K562 (cell line): ENCODE measurements around the gene HEXIM2. TPM values are rescaled to one million over a fixed set of nuclear protein-coding genes. Genes with fewer than 3 reads are reported as not detected.

Experiments used
- CBX3 ChIP-seq, 2 experiments: IDR thresholded peaks; 1 replicate in 1 of 2; 2 replicates in 1 of 2; pipeline ENCODE4 v1.6.1; 2012; ENCODE audit warnings: inconsistent platforms in 2 of 2, low read length in 2 of 2, borderline replicate concordance in 1 of 2, control low read depth in 1 of 2
- CEBPG ChIP-seq, 3 experiments: fragments of 200-800 bp in 1 of 3; sonication (Bioruptor generic) in 1 of 3; sonication (generic) in 1 of 3; formaldehyde crosslinking in 1 of 3; IDR thresholded peaks in 2 of 3; conservative IDR thresholded peaks in 1 of 3; 2 replicates each; pipeline versions ENCODE4 v1.6.1 to v1.8.0; 2016 to 2022; ENCODE audit warnings: missing compliant biosample characterization in 2 of 3, missing genetic modification characterization in 2 of 3, mild to moderate bottlenecking in 1 of 3, missing genetic modification reagents in 1 of 3
- ETV5 ChIP-seq: sonication (generic); formaldehyde crosslinking; IDR thresholded peaks from 2 replicates; pipeline ENCODE4 v1.4.0; 2020; ENCODE audit warnings: low read depth, mild to moderate bottlenecking, missing genetic modification reagents
- NCOA1 ChIP-seq: fragments of 450-650 bp; IDR thresholded peaks from 2 replicates; pipeline ENCODE4 v1.6.1; 2016; ENCODE audit warnings: low read depth
- NR4A1 ChIP-seq, 2 experiments: fragments of 250-450 bp in 1 of 2; fragments of 450-650 bp in 1 of 2; sonication (Bioruptor Pico) in 1 of 2; IDR thresholded peaks; 2 replicates each; pipeline versions ENCODE4 v1.4.0 to v1.6.1; 2016 to 2020; ENCODE audit warnings: mild to moderate bottlenecking in 2 of 2, missing compliant biosample characterization in 1 of 2, missing genetic modification characterization in 1 of 2, moderate library complexity in 1 of 2
- PHB2 ChIP-seq: fragments of 450-650 bp; IDR thresholded peaks from 2 replicates; pipeline ENCODE4 v1.6.1; 2017; ENCODE audit warnings: low read depth
- ZNF77 ChIP-seq: fragments of 250-450 bp; sonication (Bioruptor Pico); IDR thresholded peaks from 2 replicates; pipeline ENCODE4 v1.5.0; 2020
- polyA plus RNA-seq, 8 experiments: library from polyadenylated mRNA; depleted of rRNA in 4 of 8; stranded (reverse) in 5 of 8; unstranded in 3 of 8; fragments of >200 nt; fragmentation: Nextera tagmentation in 2 of 8; fragmentation: Illumina TruSeq in 1 of 8; extraction: Ambion mirVana in 2 of 8; extraction: Trizol in 1 of 8; gene quantifications; 2 replicates each; pipeline versions ENCODE4 v1.2.1 to v1.2.3, GENCODE V29; 2011 to 2014; ENCODE audit warnings: inconsistent platforms in 1 of 8, missing spikeins in 1 of 8
- total RNA-seq, 7 experiments: library from RNA; depleted of rRNA in 6 of 7; stranded (reverse); fragments of >200 nt in 6 of 7; fragmentation: Illumina TruSeq in 2 of 7; extraction: Trizol in 2 of 7; gene quantifications; 2 replicates each; pipeline versions ENCODE4 v1.2.1 to v1.2.3, GENCODE V29; 2011 to 2021; ENCODE audit warnings: low replicate concordance in 1 of 7
- TF ChIP-seq, protein P1 (sequence below): fragments of 200-600 bp; sonication (generic); IDR thresholded peaks from one replicate; pipeline ENCODE4 v1.6.1; 2012; ENCODE audit warnings: mild to moderate bottlenecking, low read depth, low read length, inconsistent platforms
- TF ChIP-seq, protein P2 (sequence below): fragments of 450-650 bp; IDR thresholded peaks from 2 replicates; pipeline ENCODE4 v1.6.1; 2016; ENCODE audit warnings: missing biosample characterization, missing genetic modification characterization

The HEXIM2 gene
- total and polyA plus RNA-seq, 9 of the 15 experiments (the other 6 are each of a cell fraction or from before 2014, with no cell fraction given): 0.69 to 3.4 (median 1.1) TPM; not detected in 2

DNA sequence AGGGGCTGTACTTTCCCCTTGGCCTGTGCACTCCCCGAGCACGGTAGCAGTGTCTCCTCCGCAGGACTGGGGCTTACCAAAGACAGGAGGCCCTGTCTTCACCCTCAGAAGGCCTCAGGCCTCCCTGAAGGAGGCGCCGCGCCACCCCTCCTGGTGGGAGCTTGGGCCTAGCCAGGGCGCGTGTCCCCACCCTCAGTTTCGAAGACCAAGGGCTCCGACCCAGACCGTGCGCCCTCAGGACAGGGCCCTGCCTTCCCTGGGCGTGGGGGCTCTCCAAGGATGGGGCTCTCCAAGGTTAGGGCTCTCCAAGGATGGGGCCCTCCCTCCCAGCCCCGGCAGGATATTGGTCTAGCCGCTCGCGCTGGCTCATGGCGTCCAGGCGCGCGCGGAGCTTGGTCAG, 41.1 kb upstream of the HEXIM2 start (continued):
- TF ChIP-seq, protein P1, sequence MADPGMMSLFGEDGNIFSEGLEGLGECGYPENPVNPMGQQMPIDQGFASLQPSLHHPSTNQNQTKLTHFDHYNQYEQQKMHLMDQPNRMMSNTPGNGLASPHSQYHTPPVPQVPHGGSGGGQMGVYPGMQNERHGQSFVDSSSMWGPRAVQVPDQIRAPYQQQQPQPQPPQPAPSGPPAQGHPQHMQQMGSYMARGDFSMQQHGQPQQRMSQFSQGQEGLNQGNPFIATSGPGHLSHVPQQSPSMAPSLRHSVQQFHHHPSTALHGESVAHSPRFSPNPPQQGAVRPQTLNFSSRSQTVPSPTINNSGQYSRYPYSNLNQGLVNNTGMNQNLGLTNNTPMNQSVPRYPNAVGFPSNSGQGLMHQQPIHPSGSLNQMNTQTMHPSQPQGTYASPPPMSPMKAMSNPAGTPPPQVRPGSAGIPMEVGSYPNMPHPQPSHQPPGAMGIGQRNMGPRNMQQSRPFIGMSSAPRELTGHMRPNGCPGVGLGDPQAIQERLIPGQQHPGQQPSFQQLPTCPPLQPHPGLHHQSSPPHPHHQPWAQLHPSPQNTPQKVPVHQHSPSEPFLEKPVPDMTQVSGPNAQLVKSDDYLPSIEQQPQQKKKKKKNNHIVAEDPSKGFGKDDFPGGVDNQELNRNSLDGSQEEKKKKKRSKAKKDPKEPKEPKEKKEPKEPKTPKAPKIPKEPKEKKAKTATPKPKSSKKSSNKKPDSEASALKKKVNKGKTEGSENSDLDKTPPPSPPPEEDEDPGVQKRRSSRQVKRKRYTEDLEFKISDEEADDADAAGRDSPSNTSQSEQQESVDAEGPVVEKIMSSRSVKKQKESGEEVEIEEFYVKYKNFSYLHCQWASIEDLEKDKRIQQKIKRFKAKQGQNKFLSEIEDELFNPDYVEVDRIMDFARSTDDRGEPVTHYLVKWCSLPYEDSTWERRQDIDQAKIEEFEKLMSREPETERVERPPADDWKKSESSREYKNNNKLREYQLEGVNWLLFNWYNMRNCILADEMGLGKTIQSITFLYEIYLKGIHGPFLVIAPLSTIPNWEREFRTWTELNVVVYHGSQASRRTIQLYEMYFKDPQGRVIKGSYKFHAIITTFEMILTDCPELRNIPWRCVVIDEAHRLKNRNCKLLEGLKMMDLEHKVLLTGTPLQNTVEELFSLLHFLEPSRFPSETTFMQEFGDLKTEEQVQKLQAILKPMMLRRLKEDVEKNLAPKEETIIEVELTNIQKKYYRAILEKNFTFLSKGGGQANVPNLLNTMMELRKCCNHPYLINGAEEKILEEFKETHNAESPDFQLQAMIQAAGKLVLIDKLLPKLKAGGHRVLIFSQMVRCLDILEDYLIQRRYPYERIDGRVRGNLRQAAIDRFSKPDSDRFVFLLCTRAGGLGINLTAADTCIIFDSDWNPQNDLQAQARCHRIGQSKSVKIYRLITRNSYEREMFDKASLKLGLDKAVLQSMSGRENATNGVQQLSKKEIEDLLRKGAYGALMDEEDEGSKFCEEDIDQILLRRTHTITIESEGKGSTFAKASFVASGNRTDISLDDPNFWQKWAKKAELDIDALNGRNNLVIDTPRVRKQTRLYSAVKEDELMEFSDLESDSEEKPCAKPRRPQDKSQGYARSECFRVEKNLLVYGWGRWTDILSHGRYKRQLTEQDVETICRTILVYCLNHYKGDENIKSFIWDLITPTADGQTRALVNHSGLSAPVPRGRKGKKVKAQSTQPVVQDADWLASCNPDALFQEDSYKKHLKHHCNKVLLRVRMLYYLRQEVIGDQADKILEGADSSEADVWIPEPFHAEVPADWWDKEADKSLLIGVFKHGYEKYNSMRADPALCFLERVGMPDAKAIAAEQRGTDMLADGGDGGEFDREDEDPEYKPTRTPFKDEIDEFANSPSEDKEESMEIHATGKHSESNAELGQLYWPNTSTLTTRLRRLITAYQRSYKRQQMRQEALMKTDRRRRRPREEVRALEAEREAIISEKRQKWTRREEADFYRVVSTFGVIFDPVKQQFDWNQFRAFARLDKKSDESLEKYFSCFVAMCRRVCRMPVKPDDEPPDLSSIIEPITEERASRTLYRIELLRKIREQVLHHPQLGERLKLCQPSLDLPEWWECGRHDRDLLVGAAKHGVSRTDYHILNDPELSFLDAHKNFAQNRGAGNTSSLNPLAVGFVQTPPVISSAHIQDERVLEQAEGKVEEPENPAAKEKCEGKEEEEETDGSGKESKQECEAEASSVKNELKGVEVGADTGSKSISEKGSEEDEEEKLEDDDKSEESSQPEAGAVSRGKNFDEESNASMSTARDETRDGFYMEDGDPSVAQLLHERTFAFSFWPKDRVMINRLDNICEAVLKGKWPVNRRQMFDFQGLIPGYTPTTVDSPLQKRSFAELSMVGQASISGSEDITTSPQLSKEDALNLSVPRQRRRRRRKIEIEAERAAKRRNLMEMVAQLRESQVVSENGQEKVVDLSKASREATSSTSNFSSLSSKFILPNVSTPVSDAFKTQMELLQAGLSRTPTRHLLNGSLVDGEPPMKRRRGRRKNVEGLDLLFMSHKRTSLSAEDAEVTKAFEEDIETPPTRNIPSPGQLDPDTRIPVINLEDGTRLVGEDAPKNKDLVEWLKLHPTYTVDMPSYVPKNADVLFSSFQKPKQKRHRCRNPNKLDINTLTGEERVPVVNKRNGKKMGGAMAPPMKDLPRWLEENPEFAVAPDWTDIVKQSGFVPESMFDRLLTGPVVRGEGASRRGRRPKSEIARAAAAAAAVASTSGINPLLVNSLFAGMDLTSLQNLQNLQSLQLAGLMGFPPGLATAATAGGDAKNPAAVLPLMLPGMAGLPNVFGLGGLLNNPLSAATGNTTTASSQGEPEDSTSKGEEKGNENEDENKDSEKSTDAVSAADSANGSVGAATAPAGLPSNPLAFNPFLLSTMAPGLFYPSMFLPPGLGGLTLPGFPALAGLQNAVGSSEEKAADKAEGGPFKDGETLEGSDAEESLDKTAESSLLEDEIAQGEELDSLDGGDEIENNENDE: no peak
- TF ChIP-seq NR4A1 (CRISPR knock-in tag; IDR thresholded peaks at IDR 0.05): no peak
- TF ChIP-seq NR4A1 (tag; IDR thresholded peaks at IDR 0.05): no peak
- TF ChIP-seq CEBPG (CRISPR knock-in tag; IDR thresholded peaks at IDR 0.05): no peak
- no peak for TF ChIP-seq CEBPG (tag; conservative IDR thresholded peaks at IDR 0.05 in 1 of 2, IDR thresholded peaks at IDR 0.05 in 1 of 2)
- no peak for TF ChIP-seq CBX3 (IDR thresholded peaks at IDR 0.05; ENCODE audit: borderline replicate concordance in 1 of 2, low read length in 2 of 2)
- TF ChIP-seq ETV5: no peak
- TF ChIP-seq ZNF77: no peak
- TF ChIP-seq, protein P2, sequence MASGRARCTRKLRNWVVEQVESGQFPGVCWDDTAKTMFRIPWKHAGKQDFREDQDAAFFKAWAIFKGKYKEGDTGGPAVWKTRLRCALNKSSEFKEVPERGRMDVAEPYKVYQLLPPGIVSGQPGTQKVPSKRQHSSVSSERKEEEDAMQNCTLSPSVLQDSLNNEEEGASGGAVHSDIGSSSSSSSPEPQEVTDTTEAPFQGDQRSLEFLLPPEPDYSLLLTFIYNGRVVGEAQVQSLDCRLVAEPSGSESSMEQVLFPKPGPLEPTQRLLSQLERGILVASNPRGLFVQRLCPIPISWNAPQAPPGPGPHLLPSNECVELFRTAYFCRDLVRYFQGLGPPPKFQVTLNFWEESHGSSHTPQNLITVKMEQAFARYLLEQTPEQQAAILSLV (tag): no peak
- TF ChIP-seq NCOA1: no peak
- TF ChIP-seq PHB2: no peak
- TF ChIP-seq, all 486 proteins: peak for 0
